Activated CD8-positive, alpha-beta memory T cell treated with anti-CD3 and anti-CD28 coated beads, Interleukin-2, amount 50 U/mL, for 4 hours (primary cell): ENCODE results near the gene HOXC11.

Source experiments
- DNase-seq: peaks from one replicate; pipeline ENCODE4 v3.0.0-alpha.2; 2020

HOXC11 gene

DNA sequence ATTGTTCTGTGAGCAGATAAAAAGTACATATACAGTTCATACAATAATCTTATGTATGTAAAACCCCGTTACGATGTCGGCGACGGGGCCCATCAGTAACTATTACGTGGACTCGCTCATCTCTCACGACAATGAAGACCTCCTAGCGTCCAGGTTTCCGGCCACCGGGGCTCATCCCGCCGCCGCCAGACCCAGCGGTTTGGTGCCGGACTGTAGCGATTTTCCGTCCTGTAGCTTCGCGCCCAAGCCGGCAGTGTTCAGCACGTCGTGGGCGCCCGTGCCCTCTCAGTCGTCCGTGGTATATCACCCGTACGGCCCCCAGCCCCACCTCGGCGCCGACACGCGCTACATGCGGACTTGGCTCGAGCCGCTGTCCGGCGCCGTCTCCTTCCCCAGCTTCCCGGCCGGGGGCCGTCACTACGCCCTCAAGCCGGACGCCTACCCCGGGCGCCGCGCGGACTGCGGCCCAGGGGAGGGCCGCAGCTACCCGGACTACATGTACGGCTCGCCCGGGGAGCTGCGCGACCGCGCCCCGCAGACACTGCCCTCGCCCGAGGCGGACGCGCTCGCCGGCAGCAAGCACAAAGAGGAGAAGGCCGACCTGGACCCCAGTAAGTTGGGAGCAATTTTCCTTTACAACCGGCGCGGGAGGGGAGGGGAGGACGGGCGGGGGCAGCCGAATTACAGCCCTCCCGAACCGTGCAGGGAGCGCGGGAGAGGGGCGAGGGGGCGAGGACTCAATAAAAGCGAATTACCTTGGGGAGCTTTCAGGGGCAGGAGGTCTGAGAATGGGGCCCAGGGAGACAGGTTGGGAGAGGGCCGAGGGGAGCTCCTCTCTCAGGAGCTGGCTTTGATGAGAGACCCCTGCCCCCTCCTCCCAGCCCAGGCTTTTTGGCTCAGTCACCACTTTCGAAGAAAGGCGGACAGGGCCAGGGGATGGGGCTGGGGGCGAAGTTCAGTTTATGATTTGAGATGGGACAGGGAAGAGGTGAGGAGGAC is 27.5 kb downstream of the HOXC11 start, which contains the start of gene HOXC9:
Gene HOXC9, plus strand, starts transcription at position 46 of the 999 bp plus-strand sequence. Its CDS starts 28 bp downstream, at position 74.
- DNase-seq: no peak

DNA sequence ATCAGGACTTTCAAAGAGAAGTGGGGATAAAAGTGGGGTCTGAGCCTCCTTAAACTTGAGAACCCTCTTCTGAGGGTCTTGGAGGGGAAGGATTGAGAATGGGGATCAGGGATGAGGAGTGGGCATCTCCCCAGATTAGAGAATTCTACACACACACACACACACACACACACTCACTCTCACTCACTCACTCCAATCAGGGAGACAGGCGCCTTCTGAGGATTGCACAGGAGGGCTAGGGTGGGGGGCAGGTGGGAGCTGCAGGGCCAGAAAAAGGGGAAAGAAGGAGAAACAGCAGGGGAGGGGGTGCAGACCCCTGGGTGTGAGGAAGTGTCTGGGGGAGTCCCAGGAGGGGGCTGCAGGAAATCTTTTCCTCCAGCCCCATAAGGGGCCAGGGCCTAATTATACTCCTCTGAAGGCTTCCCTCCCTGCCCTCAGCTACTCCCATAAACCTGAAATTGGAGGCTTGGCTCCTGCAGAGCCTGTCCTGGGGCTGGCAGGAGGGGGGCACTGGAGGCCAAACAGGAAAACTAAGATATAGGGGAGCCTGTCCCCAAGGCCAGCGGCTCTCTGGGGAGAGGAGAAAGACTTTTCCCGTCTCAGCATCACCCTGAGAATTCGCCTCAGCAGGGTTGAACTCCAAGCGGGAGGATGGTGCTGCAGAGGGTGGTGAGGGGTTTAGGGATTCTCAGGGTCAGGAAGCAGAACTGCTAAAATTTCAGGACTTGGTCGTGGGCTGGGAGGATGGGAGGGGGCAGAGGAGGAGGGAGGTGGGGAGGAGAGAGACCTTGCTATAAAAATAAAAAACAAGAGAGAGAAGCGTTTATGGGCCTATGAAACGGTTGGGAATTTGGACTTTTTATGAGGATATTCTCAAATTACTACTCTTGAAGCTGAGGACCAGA is 28.6 kb downstream of the HOXC11 start:
- DNase-seq: no peak

DNA sequence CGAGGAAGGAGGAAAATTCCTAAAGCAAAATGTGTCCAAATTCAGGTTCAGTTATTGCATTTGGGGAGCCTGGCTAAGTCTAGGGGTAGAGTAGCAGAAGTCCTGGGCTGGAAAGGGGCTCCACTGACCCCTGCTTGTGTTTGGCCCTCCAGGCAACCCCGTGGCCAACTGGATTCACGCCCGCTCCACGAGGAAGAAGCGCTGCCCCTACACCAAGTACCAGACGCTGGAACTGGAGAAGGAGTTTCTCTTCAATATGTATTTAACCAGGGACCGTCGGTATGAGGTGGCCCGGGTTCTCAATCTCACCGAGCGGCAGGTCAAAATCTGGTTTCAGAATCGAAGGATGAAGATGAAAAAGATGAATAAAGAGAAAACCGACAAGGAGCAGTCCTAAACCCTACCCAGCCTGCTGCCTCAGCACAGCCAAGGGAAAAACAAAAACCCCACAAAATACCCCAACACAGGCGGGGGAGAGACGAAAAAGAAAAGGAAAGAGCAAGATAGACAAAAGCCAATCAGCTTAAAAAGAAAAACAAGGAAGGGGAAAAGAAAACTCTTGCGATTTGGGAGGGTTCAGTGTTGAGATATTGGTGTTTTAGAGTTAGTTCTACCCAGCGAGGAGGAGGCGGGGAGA is 29.5 kb downstream of the HOXC11 start:
- DNase-seq: no peak

DNA sequence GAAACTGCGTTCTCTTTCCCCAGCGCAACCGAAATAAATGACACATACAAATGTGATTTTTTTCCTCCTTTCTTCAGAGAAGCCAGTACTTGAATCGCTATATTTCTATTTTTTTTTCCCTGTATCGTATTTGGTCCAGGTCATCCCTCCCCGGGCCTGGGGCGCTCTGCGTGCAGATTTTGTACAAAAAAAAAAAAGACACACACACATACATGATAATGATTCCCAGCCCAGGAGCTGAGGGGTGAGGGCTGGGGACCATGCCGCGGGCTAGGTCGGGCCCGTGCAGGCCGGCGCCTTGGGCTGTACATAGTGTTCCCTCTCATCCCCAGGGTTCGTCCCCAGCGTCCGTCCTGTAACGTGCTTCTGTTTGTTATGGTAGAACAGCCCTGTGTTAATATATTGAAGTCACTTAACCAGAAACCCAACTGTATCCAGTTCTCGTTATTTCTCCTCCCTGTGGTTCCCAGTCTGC is 30.0 kb downstream of the HOXC11 start:
- DNase-seq: no peak

DNA sequence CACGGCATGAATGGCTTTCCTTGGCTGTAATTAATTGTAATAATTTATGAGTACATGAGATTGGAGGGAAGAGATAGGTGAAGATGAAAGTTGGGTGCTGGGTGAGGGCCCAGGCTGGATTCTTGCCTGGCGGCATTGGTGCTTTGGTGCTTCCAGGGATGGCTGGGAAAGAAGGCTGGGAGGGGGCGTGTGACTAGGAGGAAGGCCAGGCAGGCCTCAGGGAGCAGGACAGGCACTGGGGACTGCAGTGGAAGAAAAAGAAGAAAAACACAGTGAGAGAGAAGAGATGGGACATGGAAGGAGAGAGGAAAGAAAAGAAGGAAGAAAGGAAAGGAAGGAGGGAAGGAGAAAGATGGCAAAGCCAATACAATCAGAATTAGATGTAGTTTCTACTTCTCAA is 30.7 kb downstream of the HOXC11 start:
- DNase-seq: no peak

DNA sequence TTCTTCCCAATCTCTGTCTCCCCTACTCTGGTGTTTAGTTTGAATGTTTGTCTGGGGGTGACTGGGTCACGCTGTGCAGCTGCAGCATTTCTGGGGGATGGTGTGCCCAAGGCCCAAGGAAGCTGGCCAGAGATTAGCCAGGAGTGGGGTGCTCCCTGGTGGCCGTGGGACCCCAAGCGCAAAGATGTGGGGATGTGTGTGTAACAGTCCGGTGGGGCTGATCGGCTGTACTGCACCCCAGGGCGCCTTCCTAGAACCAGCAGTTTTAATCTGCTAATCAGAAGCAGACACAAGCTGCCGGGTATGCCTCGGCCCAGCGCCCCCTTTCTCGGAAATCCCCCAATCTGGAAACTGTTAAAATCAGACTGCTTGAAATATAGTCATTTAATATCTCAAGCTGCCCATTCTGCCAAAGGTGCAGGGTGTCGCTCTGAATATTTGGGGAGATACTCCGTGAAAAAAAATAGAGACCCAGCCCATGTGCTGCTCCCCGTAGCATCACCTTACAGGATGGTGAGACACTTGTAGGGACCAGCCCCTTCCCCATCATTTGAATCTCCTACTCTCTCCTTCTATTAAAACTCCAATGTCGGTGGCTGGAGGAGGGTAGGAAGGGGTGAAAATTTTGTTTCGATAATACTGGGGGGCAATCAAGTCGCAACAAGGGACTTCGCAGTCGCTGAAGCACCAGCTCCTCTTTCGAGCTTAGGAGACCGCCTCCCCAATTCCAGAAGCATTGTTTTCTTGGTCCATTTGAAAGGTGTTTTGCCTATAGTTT is 31.3 kb downstream of the HOXC11 start:
- no peak for DNase-seq

DNA sequence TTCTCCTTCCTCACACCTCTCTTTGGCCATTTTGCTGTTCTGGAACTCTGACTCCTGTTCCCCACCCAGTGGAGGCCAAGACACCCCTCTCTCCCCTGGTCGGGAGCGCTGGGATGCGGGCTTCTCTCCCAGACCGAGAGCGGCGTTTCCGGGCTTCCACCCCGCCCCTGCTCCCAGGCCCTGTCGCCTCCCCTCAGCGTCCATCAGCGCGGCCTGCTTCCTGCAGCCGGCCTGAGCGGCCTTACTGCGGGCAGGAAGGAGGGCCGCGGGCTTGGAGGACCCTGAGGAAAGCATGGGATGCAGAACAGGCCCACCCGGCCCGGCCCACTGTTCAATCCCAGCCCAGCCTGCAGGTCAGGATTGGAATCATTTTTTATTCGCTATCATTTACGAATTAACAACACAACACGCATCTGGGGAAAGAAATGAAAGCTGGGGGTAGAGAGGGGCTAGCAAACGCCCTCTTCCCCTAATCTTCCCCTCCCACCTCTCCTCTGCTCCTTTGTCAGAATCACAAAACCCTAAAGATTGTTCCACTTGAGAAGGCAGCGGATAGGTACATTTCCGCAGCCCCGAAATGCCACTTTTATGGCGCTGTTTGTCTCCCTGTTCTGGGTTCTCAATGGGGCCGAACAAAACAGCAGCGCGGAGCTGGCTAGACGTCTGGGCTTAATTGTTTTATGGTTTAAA is 32.1 kb downstream of the HOXC11 start:
- DNase-seq: no peak

DNA sequence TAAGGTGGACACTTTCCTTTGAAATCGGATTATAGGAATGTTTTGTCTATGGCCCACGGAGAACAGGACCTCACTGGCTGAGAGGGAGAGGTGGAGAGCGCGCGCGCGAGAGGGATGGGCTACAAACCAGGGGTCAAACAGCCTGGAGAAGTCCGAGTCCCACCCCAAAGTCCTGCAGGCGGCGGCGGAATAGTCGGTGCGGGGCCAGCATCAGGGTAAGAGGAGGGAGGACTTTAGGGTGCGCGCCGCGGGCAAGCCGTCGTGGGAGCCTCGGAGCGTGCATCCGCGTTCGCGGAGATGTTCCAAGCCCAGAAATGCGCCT is 32.6 kb downstream of the HOXC11 start:
- no peak for DNase-seq

DNA sequence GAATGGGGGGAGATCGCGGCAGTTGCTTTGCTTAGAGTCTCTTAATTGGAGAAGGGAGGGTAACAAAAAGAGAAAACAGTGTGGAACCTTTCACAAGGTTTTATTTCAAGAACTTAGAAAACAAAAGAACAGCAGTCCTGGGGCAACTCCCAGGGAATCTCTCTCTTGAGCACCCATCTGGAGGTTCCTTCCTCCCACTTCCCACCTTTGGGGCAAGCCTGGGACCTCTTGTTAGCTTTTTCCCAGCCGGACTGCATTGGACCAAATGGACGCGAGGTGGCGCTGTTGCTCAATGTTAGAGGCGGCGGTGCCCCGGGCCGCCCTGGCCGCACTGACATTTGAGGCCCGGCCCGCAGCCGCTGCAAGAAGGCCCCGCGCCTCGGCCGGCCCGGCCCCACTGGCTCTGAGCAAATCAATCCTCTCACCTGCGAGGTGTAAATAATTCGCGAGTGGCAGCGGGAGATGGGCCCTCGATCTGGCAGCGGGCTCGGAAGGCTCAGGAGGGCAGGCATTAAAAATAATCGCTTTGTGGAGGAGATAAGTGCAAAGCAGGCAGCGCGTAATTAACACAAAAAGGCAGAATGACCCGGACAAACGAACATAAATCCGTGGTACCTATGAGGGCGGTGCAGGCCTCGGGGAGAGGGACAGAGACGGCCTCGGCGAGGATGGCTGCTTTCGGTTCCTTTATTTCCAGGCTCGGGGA is 33.1 kb downstream of the HOXC11 start:
- DNase-seq: peak; percentile 84

DNA sequence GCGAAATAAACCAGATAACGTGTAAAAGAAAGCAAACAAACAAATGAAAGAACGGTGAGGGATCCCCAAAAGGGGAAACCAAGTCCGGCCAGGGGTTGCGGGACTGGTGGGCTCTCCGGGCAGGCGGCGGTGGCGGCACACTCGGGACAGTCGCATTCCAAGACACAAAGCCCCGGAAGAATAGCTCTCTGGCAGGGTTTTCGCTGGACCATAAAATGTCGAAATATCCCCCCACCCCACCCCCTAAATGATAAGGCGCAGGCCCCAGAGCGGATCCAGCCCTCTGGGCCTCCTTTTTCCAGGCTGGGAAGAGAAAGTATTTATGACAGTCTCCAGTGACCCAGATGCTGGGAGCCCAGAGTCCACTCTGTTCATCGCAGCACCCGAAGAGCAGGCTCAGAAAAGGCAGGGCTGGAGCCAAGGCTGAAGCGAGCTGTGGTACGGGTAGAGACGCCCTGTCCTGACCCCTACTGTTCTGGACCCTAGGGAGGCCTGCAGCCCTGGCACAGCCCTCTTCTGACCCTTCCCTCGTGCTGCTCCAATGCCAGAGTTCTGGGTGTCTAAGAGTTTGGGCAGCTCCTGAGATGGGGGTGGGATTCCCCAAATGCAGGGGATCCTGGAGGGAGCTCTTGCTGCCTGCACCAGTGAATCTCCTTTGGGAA is 33.8 kb downstream of the HOXC11 start:
- no peak for DNase-seq

DNA sequence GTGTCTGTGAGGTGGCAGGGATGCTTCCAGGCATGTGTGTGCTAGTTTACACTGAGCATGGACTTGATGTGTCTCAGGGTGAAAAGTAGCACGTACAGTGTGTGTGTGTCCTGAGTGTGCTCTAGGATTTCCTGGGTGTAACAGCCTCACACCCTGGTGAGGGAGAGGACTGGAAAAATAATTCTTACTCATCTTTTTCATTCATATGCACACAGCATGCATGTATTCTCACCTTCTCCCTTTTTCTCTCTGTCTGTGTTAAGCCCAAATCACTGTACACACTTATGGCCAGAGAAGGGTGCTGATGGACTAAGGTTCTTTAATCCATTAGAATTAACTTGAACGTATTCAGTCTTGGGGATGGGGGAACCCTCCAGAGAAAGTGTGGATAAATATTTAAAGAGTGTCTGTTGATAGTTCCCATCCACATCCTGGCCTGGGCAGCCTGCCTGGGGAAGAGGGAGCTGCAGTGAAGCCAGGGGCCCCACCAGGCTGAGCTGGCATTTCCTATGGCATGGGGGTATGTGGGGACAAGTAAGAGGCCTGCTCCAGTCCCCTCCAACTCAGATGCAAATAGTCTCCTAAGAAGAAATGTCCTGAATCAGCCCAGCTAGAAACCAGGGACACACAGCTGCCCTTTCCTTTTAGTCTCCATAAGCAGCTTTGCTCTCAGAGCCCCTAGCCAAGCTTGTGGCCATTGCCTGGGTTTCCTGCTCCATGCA is 34.8 kb downstream of the HOXC11 start:
- no peak for DNase-seq

DNA sequence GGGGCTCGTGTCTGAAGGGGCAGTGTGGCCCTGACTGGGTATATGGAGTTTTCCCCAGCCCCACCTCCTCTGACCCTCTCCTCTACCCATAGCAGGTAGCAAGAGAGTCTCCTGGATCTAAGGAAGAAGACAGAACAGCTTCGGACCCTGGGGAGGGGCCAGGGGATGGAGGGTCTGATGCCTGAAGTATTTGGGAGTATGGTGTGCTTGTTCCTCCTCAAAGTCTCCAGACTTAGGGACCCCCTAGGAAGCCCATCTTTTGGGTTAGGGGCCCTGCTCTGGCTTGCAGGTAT is 35.3 kb downstream of the HOXC11 start:
- DNase-seq: no peak

DNA sequence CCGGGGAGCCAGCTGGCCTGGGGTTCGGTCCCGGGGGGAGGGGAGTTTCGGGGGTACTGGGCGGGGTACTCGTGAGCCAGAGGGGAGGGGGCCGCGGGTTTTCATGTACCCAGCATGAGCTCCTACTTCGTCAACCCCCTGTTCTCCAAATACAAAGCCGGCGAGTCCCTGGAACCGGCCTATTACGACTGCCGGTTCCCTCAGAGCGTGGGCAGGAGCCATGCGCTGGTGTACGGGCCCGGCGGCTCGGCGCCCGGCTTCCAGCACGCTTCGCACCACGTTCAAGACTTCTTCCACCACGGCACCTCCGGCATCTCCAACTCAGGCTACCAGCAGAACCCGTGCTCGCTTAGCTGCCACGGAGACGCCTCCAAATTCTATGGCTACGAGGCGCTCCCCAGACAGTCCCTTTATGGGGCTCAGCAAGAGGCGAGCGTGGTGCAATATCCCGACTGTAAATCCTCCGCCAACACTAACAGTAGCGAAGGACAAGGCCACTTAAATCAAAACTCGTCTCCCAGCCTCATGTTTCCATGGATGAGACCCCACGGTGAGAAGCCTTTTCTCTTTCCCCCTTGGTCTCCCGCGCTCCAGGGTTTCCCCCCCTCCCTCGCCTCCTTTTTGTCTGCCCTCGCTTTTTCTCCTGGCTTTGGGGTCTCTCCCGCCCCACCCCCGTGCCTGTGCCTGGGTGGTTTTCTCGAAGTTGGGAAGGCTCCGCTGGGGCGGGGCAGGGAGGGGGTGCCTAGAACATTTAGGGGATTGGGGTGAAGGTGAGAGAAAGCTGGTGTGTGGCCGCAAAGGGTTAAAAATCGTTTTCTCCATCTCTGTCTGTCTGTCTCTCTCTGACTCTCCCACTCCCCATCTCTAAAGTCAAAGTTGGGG is 36.5 kb downstream of the HOXC11 start:
- DNase-seq: no peak

DNA sequence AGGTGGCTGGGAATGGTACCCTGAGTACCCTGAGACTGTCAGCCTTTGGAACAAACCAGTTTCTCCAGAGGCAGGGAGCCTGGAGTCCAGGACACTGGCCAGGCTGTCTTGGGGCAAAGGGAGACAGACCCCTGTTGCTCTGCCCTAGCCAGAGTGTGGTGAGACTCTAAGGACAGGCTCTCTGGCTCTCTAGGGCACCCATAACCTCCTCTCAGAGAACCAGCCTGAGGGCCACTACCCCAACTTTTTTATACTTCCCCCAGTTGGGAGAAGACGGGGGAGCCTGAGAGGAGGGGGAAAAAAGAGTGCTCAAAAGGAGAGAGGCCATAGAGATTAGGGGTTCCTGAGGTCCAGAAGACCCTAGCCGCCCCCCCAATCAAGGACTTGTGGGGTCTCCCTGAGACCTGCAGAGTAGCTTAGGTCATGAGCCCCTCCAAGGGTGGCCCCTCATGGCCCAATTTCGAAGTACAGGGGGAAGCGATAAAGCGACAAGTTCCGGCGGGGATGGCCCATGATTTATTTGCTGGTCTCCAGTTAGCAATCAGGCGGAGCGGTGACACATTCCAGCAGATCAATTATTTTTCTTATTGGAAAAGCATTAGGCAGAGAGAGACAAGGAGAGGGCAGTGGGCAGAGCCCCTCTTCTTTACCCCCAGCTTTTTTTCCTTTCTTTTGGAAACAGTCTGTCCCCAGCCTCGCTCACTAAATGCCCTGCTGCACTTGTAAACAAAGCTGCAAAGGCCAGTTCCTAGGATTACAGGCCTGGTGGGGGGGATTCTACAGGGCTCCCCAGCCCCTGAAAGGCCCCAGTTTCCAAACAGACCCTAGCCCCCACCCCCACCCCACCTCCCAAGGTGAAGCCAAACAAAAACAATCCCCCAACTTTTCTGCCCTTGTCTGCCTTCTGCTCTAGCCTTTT is 37.4 kb downstream of the HOXC11 start:
- no peak for DNase-seq

DNA sequence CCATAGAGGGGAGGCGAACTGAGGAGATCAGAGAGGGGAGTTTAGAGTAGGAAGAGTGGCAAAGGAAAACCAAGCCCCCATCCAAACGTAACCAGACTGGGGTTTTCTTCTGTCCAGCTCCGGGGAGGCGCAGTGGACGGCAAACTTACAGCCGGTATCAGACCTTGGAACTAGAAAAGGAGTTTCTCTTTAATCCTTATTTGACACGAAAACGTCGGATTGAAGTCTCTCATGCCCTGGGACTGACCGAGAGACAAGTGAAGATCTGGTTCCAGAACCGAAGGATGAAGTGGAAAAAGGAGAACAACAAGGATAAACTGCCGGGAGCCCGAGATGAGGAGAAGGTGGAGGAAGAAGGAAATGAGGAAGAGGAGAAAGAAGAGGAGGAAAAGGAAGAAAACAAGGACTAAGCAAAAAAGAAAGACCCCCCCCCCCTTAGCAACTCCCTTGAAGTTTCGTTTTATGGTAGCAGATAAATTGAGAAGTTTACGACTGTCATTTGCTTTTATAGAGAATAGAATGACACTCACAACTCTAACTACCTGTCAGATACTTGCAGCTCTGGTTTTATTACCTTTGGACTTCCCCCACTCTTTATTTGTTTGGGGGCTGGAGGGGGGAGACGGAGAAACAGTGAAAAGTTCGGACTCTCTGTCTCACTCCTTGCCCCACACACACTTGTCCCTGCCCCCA is 38.2 kb downstream of the HOXC11 start:
- no peak for DNase-seq

DNA sequence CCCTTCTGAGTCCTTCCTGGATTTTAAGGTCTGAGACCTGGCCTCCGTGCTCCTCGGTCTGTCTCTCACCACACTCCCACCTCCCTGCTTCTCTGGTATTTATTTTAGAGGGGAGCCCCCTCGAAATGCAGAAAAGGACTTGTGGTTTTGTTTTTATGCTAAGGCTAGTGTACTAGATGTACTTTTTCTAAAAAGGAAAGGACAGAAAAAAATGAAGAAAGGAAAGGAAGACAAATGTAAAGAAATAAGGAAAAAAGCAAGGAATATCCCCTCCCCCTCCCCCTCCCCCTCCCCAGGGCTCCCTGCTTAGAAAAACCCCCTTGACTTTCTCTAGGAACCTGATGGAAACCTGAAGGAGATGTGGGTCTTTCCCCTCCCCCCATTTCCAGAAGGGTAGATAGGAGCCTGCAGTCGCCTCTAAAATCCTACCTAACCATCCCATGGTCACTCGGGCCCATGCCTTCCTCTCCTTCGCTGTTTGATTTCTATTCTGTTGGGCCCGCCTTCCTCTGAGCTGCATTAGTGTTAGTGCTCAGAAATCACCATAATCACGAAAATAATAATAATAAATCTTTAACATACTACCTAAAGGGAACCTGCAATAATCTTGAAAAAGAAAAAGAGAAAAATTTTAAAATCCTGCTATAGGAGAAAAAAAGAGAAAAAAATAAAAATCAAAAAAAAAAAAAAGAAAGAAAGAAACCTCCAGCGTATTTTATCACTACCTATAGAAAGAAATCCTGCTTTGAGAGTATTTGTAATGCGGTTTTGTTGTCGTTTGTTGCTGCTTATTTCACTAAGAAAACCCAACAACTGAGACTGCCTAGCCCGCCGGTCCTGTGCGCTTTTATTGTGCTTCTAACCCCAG is 39.0 kb downstream of the HOXC11 start:
- DNase-seq: no peak
